ENCODE measurements around the gene ARID5B.

ARID5B gene

DNA sequence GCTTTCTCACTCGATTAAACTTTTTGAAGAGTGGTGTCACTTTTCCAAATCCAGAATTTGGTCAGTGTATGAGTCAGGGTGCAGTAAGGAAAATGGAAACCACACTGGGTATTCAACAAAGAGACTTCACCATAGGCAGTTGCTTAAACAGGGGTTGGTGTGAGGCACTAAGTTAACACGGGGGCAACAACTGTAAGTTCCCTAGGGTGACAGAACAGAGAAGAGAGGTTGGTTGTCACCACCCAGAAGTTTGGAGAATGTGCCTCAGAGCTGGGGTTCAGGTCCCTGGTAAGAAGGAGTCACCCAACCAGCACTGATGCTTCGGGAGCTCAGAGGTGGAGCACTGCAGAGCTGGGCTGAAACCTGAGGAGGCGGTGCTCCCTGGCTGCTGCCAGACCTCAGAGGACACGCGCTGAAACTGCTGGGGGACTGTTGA lies 170.4 kb downstream of the ARID5B start:
- H2BK120ac ChIP-seq (ENCODE audit: insufficient read depth, low read length, poor library complexity): no peak overlapping the region
- no peak overlapping the region for H3K27ac ChIP-seq (ENCODE audit: low read depth, low read length)
- WGBS (ENCODE audit: extremely low coverage, insufficient coverage, insufficient read length): no CpG with 5 or more reads among the region's 6 CpGs
- H3K27me3 ChIP-seq (ENCODE audit: insufficient read depth, low read length): no peaks in the 10 kb centered on the region
- H2BK5ac ChIP-seq (ENCODE audit: low read depth, low read length, poor library complexity): no peak overlapping the region
- H2AK5ac ChIP-seq (ENCODE audit: low read length): no peak overlapping the region
- no peak overlapping the region for H2BK12ac ChIP-seq (ENCODE audit: low read length)
- H2AFZ ChIP-seq (ENCODE audit: insufficient read depth, low read length, poor library complexity): no peak overlapping the region
- H3K4ac ChIP-seq (ENCODE audit: low read depth, low read length): no peak overlapping the region
- no peak overlapping the region for H3K4me3 ChIP-seq (ENCODE audit: low read depth, low read length)
- H4K8ac ChIP-seq (ENCODE audit: low read depth, low read length): no peak overlapping the region
- H3K9me3 ChIP-seq (ENCODE audit: insufficient read depth, low read depth, low read length): no peaks in the 10 kb centered on the region
- H3K18ac ChIP-seq (ENCODE audit: low read length): no peak overlapping the region
- peaks cover 3% of the 10 kb centered on the region for H3K79me1 ChIP-seq (ENCODE audit: low read length)
- no peak for DNase-seq
- no peak overlapping the region for H3K23ac ChIP-seq (ENCODE audit: low read length)
- H3K36me3 ChIP-seq (ENCODE audit: control insufficient read depth in 1 of 2, insufficient read depth in 2 of 2, low read length in 2 of 2): peaks cover 10 to 22% of the 10 kb centered on the region in 2 experiments
- H3K79me2 ChIP-seq (ENCODE audit: control insufficient read depth, insufficient read depth, low read length, poor library complexity): no peaks in the 10 kb centered on the region
- H3K4me1 ChIP-seq (ENCODE audit: control insufficient read depth in 1 of 2, insufficient read depth in 2 of 2, low read length in 2 of 2): peaks cover 4% of the 10 kb centered on the region in 2 experiments
- no peak overlapping the region for H4K12ac ChIP-seq (ENCODE audit: low read depth, low read length)
- H4K91ac ChIP-seq (ENCODE audit: low read depth, low read length): no peak overlapping the region
- H3K14ac ChIP-seq (ENCODE audit: low read length): no peak overlapping the region
- no peak overlapping the region for H3K9ac ChIP-seq (ENCODE audit: low read length)
- H3K4me2 ChIP-seq (ENCODE audit: low read length): no peak overlapping the region

GRCh38 chr10:62072901-62073300 lies 171.4 kb downstream of the ARID5B start:
- H3K18ac ChIP-seq (ENCODE audit: low read length): no peak overlapping the region
- H2BK120ac ChIP-seq (ENCODE audit: insufficient read depth, low read length, poor library complexity): no peak overlapping the region
- H3K9me3 ChIP-seq (ENCODE audit: insufficient read depth, low read depth, low read length): no peaks in the 10 kb centered on the region
- peaks cover 4% of the 10 kb centered on the region for H3K79me1 ChIP-seq (ENCODE audit: low read length)
- no peak overlapping the region for H2BK12ac ChIP-seq (ENCODE audit: low read length)
- no peak overlapping the region for H2AFZ ChIP-seq (ENCODE audit: insufficient read depth, low read length, poor library complexity)
- no peak overlapping the region for H3K9ac ChIP-seq (ENCODE audit: low read length)
- no peak overlapping the region for H3K4ac ChIP-seq (ENCODE audit: low read depth, low read length)
- no peak overlapping the region for H3K4me3 ChIP-seq (ENCODE audit: low read depth, low read length)
- no peak overlapping the region for H3K14ac ChIP-seq (ENCODE audit: low read length)
- peaks cover 10 to 19% of the 10 kb centered on the region in 2 experiments for H3K36me3 ChIP-seq (ENCODE audit: control insufficient read depth in 1 of 2, insufficient read depth in 2 of 2, low read length in 2 of 2)
- no peaks in the 10 kb centered on the region for H3K27me3 ChIP-seq (ENCODE audit: insufficient read depth, low read length)
- no peak overlapping the region for H3K27ac ChIP-seq (ENCODE audit: low read depth, low read length)
- H2BK5ac ChIP-seq (ENCODE audit: low read depth, low read length, poor library complexity): no peak overlapping the region
- no peak overlapping the region for H2AK5ac ChIP-seq (ENCODE audit: low read length)
- H4K8ac ChIP-seq (ENCODE audit: low read depth, low read length): no peak overlapping the region
- H3K23ac ChIP-seq (ENCODE audit: low read length): no peak overlapping the region
- H3K79me2 ChIP-seq (ENCODE audit: control insufficient read depth, insufficient read depth, low read length, poor library complexity): no peaks in the 10 kb centered on the region
- no peak overlapping the region for H4K12ac ChIP-seq (ENCODE audit: low read depth, low read length)
- no peak for DNase-seq
- no peak overlapping the region for H4K91ac ChIP-seq (ENCODE audit: low read depth, low read length)
- no CpG with 5 or more reads among the region's 2 CpGs for WGBS (ENCODE audit: extremely low coverage, insufficient coverage, insufficient read length)
- no peak overlapping the region for H3K4me2 ChIP-seq (ENCODE audit: low read length)
- peaks cover 5% of the 10 kb centered on the region in 2 experiments for H3K4me1 ChIP-seq (ENCODE audit: control insufficient read depth in 1 of 2, insufficient read depth in 2 of 2, low read length in 2 of 2)

DNA sequence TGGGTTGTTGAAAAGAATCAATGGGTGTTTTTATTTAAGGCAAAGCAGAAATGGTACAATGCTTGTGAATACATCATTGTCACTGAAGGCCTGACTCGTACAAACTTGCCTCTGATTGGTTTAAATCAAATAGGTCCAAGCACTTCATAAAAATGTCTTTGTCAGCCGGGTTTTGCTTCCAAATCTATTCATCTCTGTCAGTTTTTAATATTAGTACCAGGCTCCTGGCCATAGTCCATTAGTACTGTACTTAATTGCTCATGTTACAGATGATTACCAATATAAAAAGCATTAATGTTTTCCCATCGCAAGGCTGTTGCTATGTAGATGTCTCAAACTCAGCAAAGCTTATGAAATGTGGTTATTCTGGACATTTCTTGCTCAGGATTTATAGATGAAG lies 171.9 kb downstream of the ARID5B start:
- H4K8ac ChIP-seq (ENCODE audit: low read depth, low read length): no peak overlapping the region
- no peak overlapping the region for H4K91ac ChIP-seq (ENCODE audit: low read depth, low read length)
- no peak overlapping the region for H3K14ac ChIP-seq (ENCODE audit: low read length)
- WGBS (ENCODE audit: extremely low coverage, insufficient coverage, insufficient read length): no CpG with 5 or more reads among the region's 3 CpGs
- H3K18ac ChIP-seq (ENCODE audit: low read length): no peak overlapping the region
- H3K9me3 ChIP-seq (ENCODE audit: insufficient read depth, low read depth, low read length): no peaks in the 10 kb centered on the region
- H3K4ac ChIP-seq (ENCODE audit: low read depth, low read length): no peak overlapping the region
- no peak overlapping the region for H3K9ac ChIP-seq (ENCODE audit: low read length)
- peaks cover 4% of the 10 kb centered on the region for H3K79me1 ChIP-seq (ENCODE audit: low read length)
- DNase-seq: no peak
- H2AK5ac ChIP-seq (ENCODE audit: low read length): no peak overlapping the region
- no peak overlapping the region for H2BK12ac ChIP-seq (ENCODE audit: low read length)
- H3K36me3 ChIP-seq (ENCODE audit: control insufficient read depth in 1 of 2, insufficient read depth in 2 of 2, low read length in 2 of 2): peaks cover 12 to 21% of the 10 kb centered on the region in 2 experiments
- H2AFZ ChIP-seq (ENCODE audit: insufficient read depth, low read length, poor library complexity): no peak overlapping the region
- H3K4me2 ChIP-seq (ENCODE audit: low read length): no peak overlapping the region
- peaks cover 5% of the 10 kb centered on the region in 2 experiments for H3K4me1 ChIP-seq (ENCODE audit: control insufficient read depth in 1 of 2, insufficient read depth in 2 of 2, low read length in 2 of 2)
- H4K12ac ChIP-seq (ENCODE audit: low read depth, low read length): no peak overlapping the region
- no peaks in the 10 kb centered on the region for H3K79me2 ChIP-seq (ENCODE audit: control insufficient read depth, insufficient read depth, low read length, poor library complexity)
- H2BK120ac ChIP-seq (ENCODE audit: insufficient read depth, low read length, poor library complexity): no peak overlapping the region
- H2BK5ac ChIP-seq (ENCODE audit: low read depth, low read length, poor library complexity): no peak overlapping the region
- no peaks in the 10 kb centered on the region for H3K27me3 ChIP-seq (ENCODE audit: insufficient read depth, low read length)
- H3K4me3 ChIP-seq (ENCODE audit: low read depth, low read length): no peak overlapping the region
- no peak overlapping the region for H3K23ac ChIP-seq (ENCODE audit: low read length)
- H3K27ac ChIP-seq (ENCODE audit: low read depth, low read length): no peak overlapping the region

DNA sequence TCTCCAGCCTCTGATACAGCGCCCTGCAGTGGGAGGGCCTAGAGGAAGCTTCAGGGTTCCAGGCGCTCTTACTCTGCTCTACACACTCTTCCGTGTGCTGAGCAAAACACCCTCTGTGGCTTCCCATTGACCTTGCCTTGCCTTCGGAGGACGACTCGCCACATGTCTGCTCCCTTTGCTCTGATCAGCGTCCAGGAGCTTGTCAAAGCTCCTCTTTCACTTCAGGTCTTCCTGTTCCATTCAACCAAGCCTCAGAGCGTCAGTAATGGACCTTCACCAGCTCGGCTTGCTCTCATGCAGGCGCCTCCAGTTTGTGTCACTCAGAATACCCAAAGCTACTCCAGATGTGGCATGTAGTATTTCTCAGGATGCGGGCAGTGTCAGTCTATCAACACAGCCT lies 173.9 kb downstream of the ARID5B start:
- no CpG with 5 or more reads among the region's 11 CpGs for WGBS (ENCODE audit: extremely low coverage, insufficient coverage, insufficient read length)

More for the DNA sequence above, 173.9 kb downstream of the ARID5B start:
- Histone ChIP-seq H3K4me3 (ENCODE audit: low read depth, low read length) (no peak overlapping the region), H2BK120ac (ENCODE audit: insufficient read depth, low read length, poor library complexity) (no peak overlapping the region), H3K27ac (ENCODE audit: low read depth, low read length) (no peak overlapping the region), H2AFZ (ENCODE audit: insufficient read depth, low read length, poor library complexity) (no peak overlapping the region), H2BK12ac (ENCODE audit: low read length) (no peak overlapping the region), H3K4me1 (ENCODE audit: control insufficient read depth in 1 of 2, insufficient read depth in 2 of 2, low read length in 2 of 2) (peaks cover 5% of the 10 kb centered on the region in 2 experiments), H3K18ac (ENCODE audit: low read length) (no peak overlapping the region), H3K4ac (ENCODE audit: low read depth, low read length) (no peak overlapping the region), H3K36me3 (ENCODE audit: control insufficient read depth in 1 of 2, insufficient read depth in 2 of 2, low read length in 2 of 2) (peaks cover 12 to 25% of the 10 kb centered on the region in 2 experiments), H3K23ac (ENCODE audit: low read length) (no peak overlapping the region), H2AK5ac (ENCODE audit: low read length) (no peak overlapping the region), H4K12ac (ENCODE audit: low read depth, low read length) (no peak overlapping the region), H3K79me1 (ENCODE audit: low read length) (peaks cover 5% of the 10 kb centered on the region), H3K14ac (ENCODE audit: low read length) (no peak overlapping the region), H4K8ac (ENCODE audit: low read depth, low read length) (no peak overlapping the region), H3K9ac (ENCODE audit: low read length) (no peak overlapping the region), H3K27me3 (ENCODE audit: insufficient read depth, low read length) (no peaks in the 10 kb centered on the region), H3K4me2 (ENCODE audit: low read length) (no peak overlapping the region), H4K91ac (ENCODE audit: low read depth, low read length) (no peak overlapping the region), H3K79me2 (ENCODE audit: control insufficient read depth, insufficient read depth, low read length, poor library complexity) (no peaks in the 10 kb centered on the region), H3K9me3 (ENCODE audit: insufficient read depth, low read depth, low read length) (no peaks in the 10 kb centered on the region), H2BK5ac (ENCODE audit: low read depth, low read length, poor library complexity) (no peak overlapping the region)
- DNase-seq: peak; percentile 84 to 93
